HG03175 (cell line): ENCODE results near the gene LRP1B.
"Not testable (repeated sequence)": the region's sequence is repeated elsewhere in the genome, so short reads cannot be mapped to it uniquely, and the experiment has no call there.

Experiments used
- ATAC-seq: cut with Tn5 transposase; IDR thresholded peaks from one replicate; pipeline ENCODE4 v1.9.1; 2021; ENCODE audit warnings: mild to moderate bottlenecking, moderate library complexity; ENCODE audit not compliant: unreplicated experiment

LRP1B gene

DNA sequence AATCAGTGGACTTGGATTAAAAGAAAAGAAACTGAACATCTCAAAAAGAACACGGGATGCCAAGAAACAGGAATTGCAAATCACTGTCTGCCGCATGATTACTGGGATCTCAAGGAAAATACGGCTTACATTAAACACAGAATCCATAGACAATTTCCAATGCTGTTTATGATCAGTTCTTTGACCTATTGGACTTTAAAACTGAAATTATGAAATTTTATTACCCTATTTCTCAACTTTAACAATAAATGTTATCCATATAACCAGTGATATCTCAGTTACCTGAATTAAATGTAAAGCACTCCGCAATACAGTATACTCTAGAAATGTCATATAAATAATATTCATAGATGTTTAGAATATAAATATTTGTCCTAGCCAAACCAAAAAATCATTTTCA lies 1793.8 kb downstream of the LRP1B start:
- ATAC-seq: no peak

DNA sequence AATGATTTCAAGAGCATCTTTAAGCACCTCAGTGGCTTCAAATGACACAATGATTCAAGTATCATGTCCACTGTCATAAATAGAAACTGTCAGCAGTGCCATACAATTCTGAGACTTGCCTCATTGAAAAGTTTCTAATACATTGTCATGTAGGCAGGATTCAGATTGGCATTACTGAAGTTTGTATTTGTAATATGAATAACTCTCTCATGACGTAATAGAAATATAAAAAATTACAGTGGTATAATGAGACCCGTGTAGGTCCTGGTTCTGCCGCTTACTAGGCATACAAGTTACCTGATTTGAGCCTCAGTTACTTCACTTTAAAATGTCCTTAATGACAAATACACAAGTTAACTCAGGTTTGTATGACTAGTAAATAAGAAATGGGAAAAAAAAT lies 1814.5 kb downstream of the LRP1B start:
- no peak for ATAC-seq

DNA sequence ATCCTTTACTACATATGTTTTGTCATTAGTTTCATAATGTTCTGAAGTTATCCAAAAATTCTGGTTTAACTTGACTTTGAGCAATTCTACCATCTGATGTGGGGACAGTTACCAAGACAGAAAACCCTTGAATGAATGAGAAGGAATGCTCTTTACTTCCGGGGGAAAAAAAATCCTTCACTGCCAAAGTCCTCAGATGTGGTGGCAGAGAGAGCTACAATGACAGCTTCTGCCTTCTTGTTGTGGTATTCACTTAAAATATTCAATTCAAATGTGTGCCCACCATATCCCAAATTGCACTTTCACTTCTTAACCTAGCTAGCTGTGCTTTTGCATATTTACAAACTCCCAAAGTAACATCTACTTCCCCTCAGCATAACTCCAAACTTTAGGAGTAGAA lies 1818.9 kb downstream of the LRP1B start:
- ATAC-seq: no peak

DNA sequence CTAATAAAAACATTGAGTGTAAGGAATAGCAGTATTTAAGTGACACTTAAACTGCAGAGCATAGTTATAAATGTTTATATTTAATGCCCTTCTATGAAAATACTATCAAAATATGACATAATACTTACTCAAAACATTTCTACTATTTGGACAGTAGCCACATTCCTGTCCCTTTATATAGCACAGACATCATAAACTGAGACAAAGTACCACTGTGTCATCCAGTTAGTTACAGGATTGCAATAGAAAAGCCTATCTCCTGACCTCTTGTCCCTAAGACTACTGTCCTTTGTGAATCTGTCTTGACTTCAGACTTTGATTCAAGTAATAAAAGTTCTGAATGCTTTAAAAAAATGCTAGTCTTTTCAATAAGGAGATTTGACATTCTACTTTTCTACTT lies 1822.1 kb downstream of the LRP1B start:
- no peak for ATAC-seq

DNA sequence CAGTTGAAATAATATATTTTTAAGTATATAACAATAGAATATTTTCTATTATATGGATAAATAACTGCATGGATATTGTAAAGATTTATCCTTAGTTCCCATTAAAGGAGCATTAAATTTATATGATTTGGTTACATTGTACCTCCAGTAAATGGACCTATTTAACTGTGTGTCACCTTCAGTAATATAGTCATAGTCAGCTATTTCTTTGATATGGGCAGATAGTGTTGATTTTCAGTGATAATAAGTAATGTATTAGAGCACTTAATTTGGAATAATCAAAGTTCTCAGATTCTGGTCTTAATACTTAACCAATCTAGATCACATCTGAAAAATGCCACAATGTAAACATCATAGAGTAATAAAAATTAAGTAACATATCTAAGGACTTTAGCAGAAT lies 1823.3 kb downstream of the LRP1B start:
- no peak for ATAC-seq

DNA sequence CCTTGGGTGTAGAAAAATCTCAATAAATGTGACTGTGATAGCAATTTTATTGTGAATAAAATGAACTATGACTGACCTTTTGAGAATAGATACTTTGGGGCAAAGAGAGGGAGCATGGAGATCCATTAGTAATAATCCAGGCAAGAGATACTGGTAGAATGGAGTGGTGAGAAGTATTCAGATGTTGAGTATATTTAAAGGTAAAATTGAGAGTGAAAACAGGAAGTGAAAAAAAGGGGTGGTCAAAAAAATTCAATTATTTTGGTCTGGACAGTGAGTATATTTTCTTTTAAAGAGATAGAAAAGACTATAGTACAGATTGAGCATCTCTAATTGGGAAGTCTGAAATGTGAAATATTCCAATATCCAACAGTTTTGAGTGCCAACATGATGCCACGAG lies 1835.0 kb downstream of the LRP1B start:
- ATAC-seq: peak; percentile 64

DNA sequence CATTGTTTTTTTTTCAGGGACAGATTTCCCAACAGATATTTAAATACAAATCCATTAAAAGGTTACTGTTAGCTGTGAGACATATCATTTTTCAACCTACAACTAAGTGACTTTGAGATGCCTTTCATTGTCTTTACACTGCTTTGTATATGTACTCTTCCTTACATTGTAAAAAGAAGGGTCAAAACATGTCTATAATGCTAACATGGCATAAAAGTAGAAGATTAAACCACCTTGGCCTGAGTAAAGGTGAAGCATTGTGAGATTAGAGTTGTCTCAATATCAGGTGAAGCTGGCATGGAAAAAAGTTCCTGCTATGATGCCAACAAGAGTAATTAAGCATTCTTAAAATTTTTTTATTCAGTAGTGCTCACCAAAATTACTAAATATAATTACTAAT lies 1842.1 kb downstream of the LRP1B start:
- no peak for ATAC-seq

DNA sequence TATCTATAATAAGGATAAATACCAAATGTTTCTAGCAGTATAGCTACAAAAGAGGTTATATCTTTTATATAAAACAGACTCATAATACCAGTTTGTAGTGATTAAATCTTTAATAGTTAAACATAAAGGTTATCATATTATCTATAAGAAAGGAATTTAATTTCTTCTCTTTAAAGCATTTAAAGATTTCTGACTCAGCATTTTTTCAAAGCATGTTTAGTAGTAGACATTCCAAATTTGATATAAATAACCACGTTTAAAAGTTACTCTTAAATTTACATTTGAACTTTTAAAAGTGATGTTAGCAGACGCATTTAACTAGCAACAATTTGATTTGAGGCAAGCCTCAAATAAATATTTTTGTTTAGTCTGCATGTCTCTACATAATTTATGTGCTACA lies 1842.6 kb downstream of the LRP1B start:
- ATAC-seq: no peak

DNA sequence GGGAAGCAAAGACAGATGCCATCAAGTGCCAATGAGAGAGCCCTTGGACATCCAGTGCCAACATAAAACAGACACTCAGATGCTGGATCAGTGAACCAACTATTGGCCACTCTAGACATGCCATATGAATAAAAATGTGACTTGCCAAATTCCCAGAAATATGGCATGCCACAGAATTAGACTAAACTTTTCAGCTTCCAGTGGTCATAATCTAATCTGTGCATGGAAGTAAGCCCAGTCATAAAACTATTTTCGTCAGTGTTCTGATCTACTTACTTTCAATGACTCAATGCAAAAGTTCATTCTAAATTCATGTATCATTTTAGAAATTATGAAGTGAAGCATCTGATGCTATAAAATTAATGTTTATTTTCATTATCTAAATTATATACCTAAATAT lies 1844.4 kb downstream of the LRP1B start:
- ATAC-seq: no peak

DNA sequence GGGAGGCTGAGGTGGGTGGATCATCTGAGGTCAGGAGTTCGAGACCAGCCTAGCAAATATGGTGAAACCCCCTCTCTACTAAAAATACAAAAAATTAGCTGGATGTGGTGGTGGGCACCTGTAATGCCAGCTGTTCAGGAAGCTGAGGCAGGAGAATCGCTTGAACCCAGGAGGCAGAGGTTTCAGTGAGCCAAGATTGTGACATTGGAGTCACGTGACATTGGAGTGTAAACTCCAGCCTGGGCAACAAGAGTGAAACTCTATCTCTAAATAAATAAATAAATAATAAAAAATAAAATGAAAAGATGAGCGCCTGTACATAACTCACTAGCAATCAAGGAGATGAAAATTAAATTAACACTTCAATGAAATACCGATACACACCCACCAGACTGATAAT lies 1853.5 kb downstream of the LRP1B start:
- not testable (repeated sequence) for ATAC-seq

DNA sequence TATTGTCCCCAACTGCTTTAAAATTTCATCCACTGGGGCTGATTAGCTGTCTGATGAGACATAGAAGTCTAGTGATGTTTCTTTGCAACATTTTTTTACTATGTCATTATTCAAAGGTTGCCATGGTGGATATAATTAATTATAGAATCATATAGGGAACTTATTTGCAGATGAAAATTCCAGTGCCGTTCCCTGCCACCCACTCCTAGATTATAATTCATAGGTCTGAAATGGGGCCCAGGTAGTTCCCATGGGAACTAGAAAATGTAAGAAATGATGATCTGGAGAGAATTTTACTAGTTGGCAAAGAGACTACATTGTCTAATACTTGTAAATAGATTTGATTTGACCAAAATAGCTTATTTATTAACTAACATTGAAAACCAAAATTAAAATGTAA lies 1854.2 kb downstream of the LRP1B start:
- no peak for ATAC-seq

DNA sequence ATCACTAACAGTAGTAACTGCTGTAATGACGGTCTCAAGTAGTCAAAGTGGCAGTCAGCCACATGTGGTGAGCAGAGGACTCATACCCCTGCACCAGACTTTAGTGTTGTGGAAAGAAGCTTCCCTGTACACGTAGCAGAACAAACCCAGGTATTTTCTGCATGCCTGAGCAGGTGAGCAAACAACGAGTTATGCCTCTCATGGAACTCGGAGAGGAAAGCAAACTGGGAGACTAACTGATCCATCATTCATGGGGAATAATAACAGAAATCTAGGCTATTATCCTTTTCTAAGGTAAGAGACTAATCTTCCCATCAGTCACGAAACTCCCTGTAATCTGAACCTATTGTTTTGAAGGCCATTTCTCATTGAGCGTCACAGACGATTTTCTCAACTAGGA lies 1855.4 kb downstream of the LRP1B start:
- ATAC-seq: no peak

DNA sequence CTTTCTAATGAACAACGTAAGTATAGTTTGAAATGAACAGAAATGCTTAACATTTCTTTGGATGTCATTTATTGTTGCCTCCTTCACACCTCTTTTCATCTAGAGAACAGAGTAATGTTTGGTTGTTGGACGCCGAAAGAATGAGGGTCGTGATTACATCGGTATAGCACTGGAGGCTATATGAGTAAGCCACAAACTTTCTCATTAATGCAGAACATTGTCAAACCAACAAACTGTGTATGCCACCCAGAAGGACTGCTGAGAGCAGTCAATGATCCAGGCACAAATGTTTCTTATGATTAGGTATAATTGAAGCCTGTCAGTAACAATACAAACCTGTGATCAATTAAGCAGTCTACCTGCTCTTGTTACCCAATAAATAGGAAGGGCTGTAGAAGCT lies 1855.9 kb downstream of the LRP1B start:
- no peak for ATAC-seq

DNA sequence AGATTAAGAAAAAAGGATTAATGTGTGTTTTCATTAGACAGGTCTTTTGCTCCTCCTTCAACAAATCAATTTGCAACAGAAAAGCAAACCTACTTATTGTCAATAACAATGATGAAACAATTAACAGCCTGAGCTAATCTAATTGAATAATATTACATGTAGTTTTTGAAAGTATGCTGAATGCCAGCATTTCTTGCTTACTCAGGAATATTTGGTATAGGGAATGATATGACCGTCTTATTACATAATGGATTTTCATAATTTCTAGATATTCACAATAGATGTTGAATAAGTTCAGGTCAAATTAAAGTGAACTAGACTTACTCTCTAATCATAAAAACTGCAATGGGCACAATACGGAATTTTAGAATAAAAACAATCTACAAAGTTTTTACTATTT lies 1856.9 kb downstream of the LRP1B start:
- ATAC-seq: no peak

DNA sequence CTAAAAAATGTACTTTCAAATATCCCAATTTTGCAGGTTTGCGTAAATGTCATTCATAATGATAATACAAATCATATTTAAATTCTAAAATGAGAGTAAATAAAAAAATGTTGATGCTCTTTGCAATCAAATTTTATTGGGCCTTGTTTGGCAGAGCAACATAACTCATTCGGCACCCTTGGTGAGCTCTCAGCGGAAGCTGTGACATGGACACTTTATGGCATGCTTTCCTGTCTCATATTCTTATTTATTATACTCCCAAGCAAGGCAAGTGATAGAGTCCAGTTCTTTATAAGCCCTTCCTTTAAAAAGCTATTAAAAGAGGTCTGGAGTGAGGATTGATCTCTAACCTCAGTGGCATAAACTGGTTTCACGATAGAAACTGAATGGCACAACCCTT lies 1857.4 kb downstream of the LRP1B start:
- ATAC-seq: no peak

DNA sequence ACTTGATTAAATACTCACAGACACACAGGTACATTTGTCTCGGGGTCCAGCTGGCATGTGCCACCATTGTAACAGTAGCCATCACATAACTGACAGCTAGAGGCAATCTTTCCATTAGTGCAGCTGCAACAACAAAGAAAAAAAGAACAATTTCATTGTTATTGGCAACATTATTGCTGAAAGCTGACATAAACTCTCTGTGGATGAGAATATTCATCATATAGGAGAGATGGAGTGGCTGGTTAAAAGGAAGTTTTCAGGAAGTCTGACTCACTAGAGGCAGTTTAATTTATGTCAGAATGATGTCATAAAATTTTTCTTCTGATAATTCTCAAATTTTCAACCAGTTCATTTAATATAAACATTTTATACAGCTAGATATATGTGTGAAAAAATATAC lies 1860.6 kb downstream of the LRP1B start:
- no peak for ATAC-seq

DNA sequence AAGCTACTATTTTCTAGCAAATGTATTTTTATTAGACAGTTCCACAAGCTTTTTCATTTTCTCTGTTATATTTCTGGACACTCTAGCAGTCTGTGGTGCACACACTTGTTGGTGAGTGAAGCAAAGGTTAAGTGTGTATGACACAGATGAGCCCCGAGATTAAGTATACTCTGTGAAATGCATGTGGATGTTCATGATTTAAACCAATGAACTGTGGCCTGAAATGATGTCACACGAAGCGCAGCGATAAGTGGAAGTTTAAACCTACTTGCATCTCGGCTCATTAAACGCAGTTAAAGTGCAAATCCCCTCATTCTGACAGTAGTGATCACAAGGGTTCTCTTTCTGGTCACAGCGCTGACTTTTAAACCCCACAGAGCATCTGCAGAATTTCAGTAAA lies 1861.8 kb downstream of the LRP1B start:
- ATAC-seq: no peak

DNA sequence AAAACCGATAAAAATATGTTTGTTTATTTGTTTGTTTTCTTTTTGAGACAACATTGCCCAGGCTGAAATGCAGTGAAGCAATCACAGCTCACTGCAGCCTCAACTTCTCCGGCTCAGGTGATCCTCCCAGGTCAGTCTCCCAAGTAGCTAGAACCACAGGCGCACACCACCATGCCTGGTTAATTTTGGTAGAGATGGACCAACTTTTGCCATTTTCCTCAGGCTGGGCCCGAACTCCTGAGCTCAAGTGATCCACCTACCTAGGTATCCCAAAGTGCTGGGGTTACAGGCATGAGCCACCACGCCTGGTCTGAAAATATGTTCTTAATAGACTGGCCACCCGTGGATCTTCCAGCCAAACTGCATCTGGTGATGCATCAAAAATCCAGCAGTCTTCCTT lies 1867.9 kb downstream of the LRP1B start:
- no peak for ATAC-seq

DNA sequence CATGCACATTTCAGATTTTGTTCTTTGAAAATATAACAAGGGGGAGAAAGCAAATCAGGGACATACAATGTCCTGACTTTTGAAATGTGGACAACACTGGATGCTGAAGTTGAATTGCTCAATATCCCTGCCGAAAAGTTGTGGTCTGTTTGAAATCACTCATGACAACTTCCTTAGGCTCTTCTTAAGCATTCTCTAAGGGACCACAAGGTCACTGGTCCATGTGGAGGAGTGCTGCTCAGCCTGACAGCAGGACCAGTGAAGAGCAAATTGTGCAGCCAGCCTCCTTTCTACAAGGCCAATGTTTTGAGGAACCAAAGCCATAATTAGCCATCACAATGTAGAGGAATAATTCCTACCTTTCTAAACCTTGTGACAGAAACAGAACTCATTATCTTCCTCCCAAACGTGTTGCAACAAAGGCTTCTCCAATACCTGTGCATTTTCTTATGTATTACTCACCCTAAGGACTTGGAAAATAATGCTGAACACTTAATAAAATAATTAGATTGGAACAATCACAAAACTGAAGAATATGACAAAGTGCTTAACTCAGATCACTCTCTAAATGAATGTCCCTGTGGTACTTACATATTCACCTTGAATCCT lies 1873.0 kb downstream of the LRP1B start:
- ATAC-seq: no peak

DNA sequence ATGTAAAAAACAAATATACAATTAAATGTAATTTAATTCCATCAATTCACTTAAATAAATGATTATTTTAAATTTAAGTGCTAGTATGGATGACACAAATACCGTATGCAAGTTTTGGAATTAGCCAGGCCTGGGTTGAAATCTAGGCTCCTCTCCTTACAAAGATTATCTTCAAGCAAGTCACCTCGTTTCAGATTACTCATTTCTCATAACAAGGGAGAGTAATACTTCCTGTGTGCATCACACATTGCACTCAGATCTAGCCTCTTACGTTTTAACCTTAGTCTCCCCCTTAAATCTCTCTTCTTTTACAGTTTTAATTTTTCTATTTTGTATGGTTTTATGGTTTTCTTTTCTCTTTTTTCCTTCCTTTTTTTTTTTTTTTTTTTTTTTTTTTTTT lies 1874.7 kb downstream of the LRP1B start:
- ATAC-seq: no peak

DNA sequence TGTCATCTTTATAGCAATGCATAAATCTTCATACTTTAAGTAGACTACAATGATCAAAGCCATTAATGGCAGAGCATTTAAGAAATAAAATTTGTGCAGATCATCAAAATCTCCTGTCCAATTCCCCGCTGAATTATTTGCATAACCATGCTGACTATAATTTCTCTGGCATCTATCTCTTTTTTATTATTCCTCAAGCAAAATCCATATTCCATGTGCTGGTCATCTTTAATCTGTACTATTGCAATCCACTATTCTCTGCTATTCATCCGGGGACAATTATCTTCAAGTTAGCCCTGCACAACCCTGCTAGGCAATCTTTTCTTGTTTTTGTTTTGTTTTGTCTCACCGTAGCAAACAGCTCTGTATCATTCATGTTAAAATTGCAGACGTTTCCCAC lies 1881.0 kb downstream of the LRP1B start:
- no peak for ATAC-seq

DNA sequence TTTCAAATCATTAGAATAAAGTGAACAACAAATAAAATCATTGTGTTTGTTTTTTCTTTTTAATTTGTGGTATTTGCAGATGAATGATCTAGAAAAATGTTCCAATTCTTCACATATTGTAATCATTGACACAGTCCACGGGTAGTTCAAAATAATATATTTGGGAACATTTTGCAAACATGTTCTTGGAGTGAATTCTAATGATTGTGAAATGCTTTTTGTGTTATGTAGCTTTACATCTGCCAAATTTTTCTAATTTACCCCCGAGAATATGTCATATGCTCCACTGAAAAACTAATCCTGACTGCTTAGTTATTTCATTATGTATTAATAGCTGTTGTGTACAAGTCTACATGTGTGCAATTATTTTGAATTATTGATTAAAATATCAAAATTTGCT lies 1882.2 kb downstream of the LRP1B start:
- no peak for ATAC-seq

DNA sequence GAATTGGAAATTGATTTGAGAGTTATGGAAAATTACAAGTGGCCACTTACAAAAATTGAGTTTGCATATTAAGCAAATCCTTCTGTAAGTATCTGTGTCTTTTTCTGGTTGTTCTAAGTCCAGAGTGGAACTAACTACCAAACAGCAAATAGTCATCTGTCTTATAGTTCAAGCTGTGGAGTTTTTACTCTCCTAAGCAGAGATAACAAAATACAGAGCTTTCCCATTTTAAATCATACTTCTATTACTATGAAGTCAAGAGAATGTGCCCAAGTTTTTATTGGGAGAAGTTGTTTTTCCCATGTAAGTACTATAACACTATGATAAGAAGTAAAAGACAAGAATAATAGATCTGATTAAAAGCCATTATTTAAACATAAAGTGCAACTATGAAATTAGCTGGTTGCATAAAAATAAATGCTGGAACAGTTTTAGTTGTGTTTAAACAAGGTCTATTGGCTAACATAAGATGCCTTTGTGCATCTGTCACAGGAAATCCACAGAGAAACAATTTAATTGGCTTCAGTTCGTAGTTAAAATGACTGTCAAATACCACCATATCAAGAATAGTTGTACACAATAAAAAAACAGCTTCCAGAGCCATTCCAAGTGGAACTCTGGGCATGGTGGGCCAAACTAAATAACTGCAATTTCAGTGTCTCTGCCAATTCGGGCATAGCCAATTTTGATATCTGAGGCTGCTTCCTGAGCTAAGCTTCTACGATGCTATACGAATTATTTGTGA lies 1883.2 kb downstream of the LRP1B start:
- ATAC-seq: no peak
